ENCODE data around the gene PCDHB10.
A peak's percentile ranks its signal among the peaks of the same experiment; 100 is the strongest.
"Not testable (repeated sequence)": the region's sequence is repeated elsewhere in the genome, so short reads cannot be mapped to it uniquely, and the experiment has no call there.

Gene PCDHB10

GRCh38 chr5:141192110-141192725 lies at the start of gene PCDHB10:
TSS of gene PCDHB10 (plus strand) at chr5:141192353. CDS start at chr5:141192553, 200 bp downstream.
- Mint-ChIP-seq H3K27me3 (peaks cover 42 to 48% of the 10 kb centered on the region in 2 donors), H3K27ac (peak within 1 kb of the TSS; percentile 56), H3K4me1 (peaks cover under 1 to 2% of the 10 kb centered on the region in 2 donors), H3K4me3 (no peak within 1 kb of the TSS), H3K9me3 (peaks cover 19 to 24% of the 10 kb centered on the region in 2 donors), H3K36me3 (peaks cover 6 to 21% of the 10 kb centered on the region in 2 donors)
- no peak for DNase-seq
- no peak for ATAC-seq (replicated peaks)

- peaks cover 4 to 5% of the 10 kb centered on the region in 2 donors for H3K4me1 Mint-ChIP-seq
Observed at GRCh38 chr5:141149812-141150211, 42.3 kb upstream of the PCDHB10 start, which contains the start of gene PCDHB6. TSS of gene PCDHB6 (plus strand) at chr5:141150057. CDS start at chr5:141150258, 201 bp downstream.

GRCh38 chr5:141150224-141150992 lies 41.7 kb upstream of the PCDHB10 start:
- Mint-ChIP-seq H3K27me3 (peaks cover 36 to 52% of the 10 kb centered on the region in 2 donors), H3K9me3 (peaks cover 9 to 10% of the 10 kb centered on the region in 2 donors), H3K36me3 (peaks cover 7 to 9% of the 10 kb centered on the region in 2 donors), H3K4me3 (peak overlapping the region in 1 of 2 donors; percentile 36), H3K27ac (peak overlapping the region; percentile 70), H3K4me1 (peaks cover 4 to 5% of the 10 kb centered on the region in 2 donors)
- ATAC-seq (replicated peaks), result no peak
- DNase-seq, result no peak

More at GRCh38 chr5:141149812-141150211, 42.3 kb upstream of the PCDHB10 start, which contains the start of gene PCDHB6:
- H3K9me3 Mint-ChIP-seq, result peaks cover 9 to 10% of the 10 kb centered on the region in 2 donors
- H3K4me3 Mint-ChIP-seq, result peak within 1 kb of the TSS in 1 of 2 donors; percentile 36
- peaks cover 38 to 58% of the 10 kb centered on the region in 2 donors for H3K27me3 Mint-ChIP-seq
- peak within 1 kb of the TSS; percentile 70 for H3K27ac Mint-ChIP-seq
- DNase-seq (no peak), ATAC-seq (replicated peaks) (no peak)
- H3K36me3 Mint-ChIP-seq, result peaks cover 7 to 9% of the 10 kb centered on the region in 2 donors

GRCh38 chr5:141150993-141151325 lies 41.2 kb upstream of the PCDHB10 start:
- Mint-ChIP-seq H3K27ac (no peak overlapping the region), H3K4me3 (no peak overlapping the region), H3K9me3 (peaks cover 9 to 11% of the 10 kb centered on the region in 2 donors), H3K4me1 (peaks cover 4 to 5% of the 10 kb centered on the region in 2 donors), H3K27me3 (peaks cover 40 to 55% of the 10 kb centered on the region in 2 donors), H3K36me3 (peaks cover 7 to 9% of the 10 kb centered on the region in 2 donors)
- DNase-seq (no peak), ATAC-seq (replicated peaks) (no peak)

- peaks cover 39 to 58% of the 10 kb centered on the region in 2 donors for H3K27me3 Mint-ChIP-seq
- H3K27ac Mint-ChIP-seq; ATAC-seq (replicated peaks); H3K4me3 Mint-ChIP-seq; DNase-seq; H3K4me1 Mint-ChIP-seq; H3K36me3 Mint-ChIP-seq: not testable (repeated sequence)
- H3K9me3 Mint-ChIP-seq, result peaks cover 11 to 14% of the 10 kb centered on the region in 2 donors
Observed at GRCh38 chr5:141151632-141152031, 40.5 kb upstream of the PCDHB10 start.

GRCh38 chr5:141152096-141152495 lies 40.1 kb upstream of the PCDHB10 start:
- DNase-seq; ATAC-seq (replicated peaks); H3K27ac Mint-ChIP-seq; H3K36me3 Mint-ChIP-seq; H3K4me1 Mint-ChIP-seq: not testable (repeated sequence)
- H3K27me3 Mint-ChIP-seq, result peaks cover 42 to 63% of the 10 kb centered on the region in 2 donors
- H3K9me3 Mint-ChIP-seq, result peaks cover 15 to 17% of the 10 kb centered on the region in 2 donors
- H3K4me3 Mint-ChIP-seq, result peak overlapping the region in 1 of 2 donors; percentile 13

- ATAC-seq (replicated peaks) (no peak), DNase-seq (no peak)
- H3K4me3 Mint-ChIP-seq, result no peak overlapping the region
- H3K27ac Mint-ChIP-seq, result no peak overlapping the region
- no peaks in the 10 kb centered on the region for H3K4me1 Mint-ChIP-seq
- H3K9me3 Mint-ChIP-seq, result peaks cover 18 to 19% of the 10 kb centered on the region in 2 donors
- H3K27me3 Mint-ChIP-seq, result peaks cover 43 to 56% of the 10 kb centered on the region in 2 donors
- peaks cover 6 to 9% of the 10 kb centered on the region in 2 donors for H3K36me3 Mint-ChIP-seq
Observed at GRCh38 chr5:141155540-141156374, 36.4 kb upstream of the PCDHB10 start.

- Mint-ChIP-seq H3K9me3 (peaks cover 12 to 14% of the 10 kb centered on the region in 2 donors), H3K27me3 (peaks cover 33 to 42% of the 10 kb centered on the region in 2 donors), H3K27ac (peak overlapping the region; percentile 42)
- not testable (repeated sequence) for H3K36me3 Mint-ChIP-seq; H3K4me3 Mint-ChIP-seq; H3K4me1 Mint-ChIP-seq; ATAC-seq (replicated peaks); DNase-seq
Observed at GRCh38 chr5:141157356-141157755, 34.8 kb upstream of the PCDHB10 start.

- Mint-ChIP-seq H3K9me3 (peaks cover 12 to 14% of the 10 kb centered on the region in 2 donors), H3K27ac (peak overlapping the region; percentile 51), H3K27me3 (peaks cover 32 to 38% of the 10 kb centered on the region in 2 donors)
- not testable (repeated sequence) for DNase-seq; H3K4me1 Mint-ChIP-seq; H3K4me3 Mint-ChIP-seq; H3K36me3 Mint-ChIP-seq; ATAC-seq (replicated peaks)
Observed at GRCh38 chr5:141157901-141158300, 34.3 kb upstream of the PCDHB10 start.

- Mint-ChIP-seq H3K27ac (no peak within 1 kb of the TSS), H3K36me3 (peaks cover 0 to 4% of the 10 kb centered on the region in 2 donors), H3K4me1 (peaks cover 0 to 3% of the 10 kb centered on the region in 2 donors), H3K27me3 (peaks cover 44 to 45% of the 10 kb centered on the region in 2 donors), H3K9me3 (peaks cover 13 to 17% of the 10 kb centered on the region in 2 donors), H3K4me3 (peak within 1 kb of the TSS; percentile 11 to 14)
- DNase-seq (no peak), ATAC-seq (replicated peaks) (no peak)
Observed at GRCh38 chr5:141172381-141173204, 19.6 kb upstream of the PCDHB10 start, which contains the start of gene PCDHB7. TSS of gene PCDHB7 (plus strand) at chr5:141172644. CDS start at chr5:141172836, 192 bp downstream.

- not testable (repeated sequence) for H3K4me1 Mint-ChIP-seq; H3K27ac Mint-ChIP-seq; H3K36me3 Mint-ChIP-seq; DNase-seq; H3K4me3 Mint-ChIP-seq; ATAC-seq (replicated peaks)
- peaks cover 12 to 13% of the 10 kb centered on the region in 2 donors for H3K9me3 Mint-ChIP-seq
- peaks cover 32% of the 10 kb centered on the region in 2 donors for H3K27me3 Mint-ChIP-seq
Observed at GRCh38 chr5:141174291-141175104, 17.7 kb upstream of the PCDHB10 start.

GRCh38 chr5:141175933-141176332 lies 16.2 kb upstream of the PCDHB10 start:
- Mint-ChIP-seq H3K4me3 (no peak overlapping the region), H3K9me3 (peaks cover 12% of the 10 kb centered on the region in 2 donors), H3K27ac (no peak overlapping the region), H3K4me1 (peaks cover 0 to 3% of the 10 kb centered on the region in 2 donors), H3K36me3 (peaks cover 2 to 4% of the 10 kb centered on the region in 2 donors), H3K27me3 (peaks cover 23 to 29% of the 10 kb centered on the region in 2 donors)
- ATAC-seq (replicated peaks), result no peak
- no peak for DNase-seq
